IMR-90 (cell line): Measurements from ENCODE around the gene FCRL5. TPM values are rescaled to one million over a fixed set of nuclear protein-coding genes. Genes with fewer than 3 reads are reported as not detected.

Experiments
- ATAC-seq: fragments of 200-7000 bp; cut with Tn5 transposase; 2 replicates; pipeline ENCODE4 v1.9.1; 2020; ENCODE audit warnings: low read depth, mild to moderate bottlenecking, moderate library complexity
- BruUV-seq: library from RNA; stranded (reverse); fragments of 400-500 nt; replicated peaks from 2 replicates; lab custom pipeline; 2021; lab: Mats Ljungman, UMichigan
- CTCF ChIA-PET: fragments of 300-600 bp; formaldehyde crosslinking; extraction: SDS; loops from one replicate; lab custom pipeline; 2021; ENCODE audit warnings: antibody characterized with exemption; lab: Yijun Ruan, JAX
- POLR2A ChIA-PET: fragments of 300-600 bp; sonication (Branson Sonifier 250); formaldehyde crosslinking; loops from one replicate; lab custom pipeline; 2022; ENCODE audit warnings: antibody characterized with exemption; ENCODE audit not compliant: unreplicated experiment; lab: Charles Lee
- DNase-seq: peaks from one replicate; pipeline ENCODE4 v3.0.0; 2013
- H2AFZ ChIP-seq: replicated peaks from 2 replicates; pipeline ENCODE3; 2013; ENCODE audit warnings: low read length, mild to moderate bottlenecking; ENCODE audit not compliant: poor library complexity
- H2AK5ac ChIP-seq: 2 replicates; pipeline ENCODE4 v1.6.1; 2013; ENCODE audit warnings: low read depth, low read length, inconsistent platforms
- H2AK9ac ChIP-seq: replicated peaks from 2 replicates; pipeline ENCODE3; 2013; ENCODE audit warnings: mild to moderate bottlenecking, low read depth, low read length, moderate library complexity; ENCODE audit not compliant: poor library complexity
- H2BK120ac ChIP-seq: 2 replicates; pipeline ENCODE4 v1.6.1; 2013; ENCODE audit warnings: low read depth, low read length, inconsistent platforms
- H2BK15ac ChIP-seq: 3 replicates; pipeline ENCODE4 v1.6.1; 2013; ENCODE audit warnings: low read depth, low read length, inconsistent platforms
- H2BK20ac ChIP-seq: 2 replicates; pipeline ENCODE4 v1.6.1; 2013; ENCODE audit warnings: low read depth, mild to moderate bottlenecking, inconsistent platforms, low read length, moderate library complexity
- H2BK5ac ChIP-seq: 2 replicates; pipeline ENCODE4 v1.6.1; 2013; ENCODE audit warnings: mild to moderate bottlenecking, low read depth, low read length, inconsistent platforms; ENCODE audit not compliant: poor library complexity, severe bottlenecking
- H3K14ac ChIP-seq: replicated peaks from 2 replicates; pipeline ENCODE4 v1.6.1; 2013; ENCODE audit warnings: low read depth, low read length, inconsistent platforms
- H3K18ac ChIP-seq: 2 replicates; pipeline ENCODE4 v1.6.1; 2013; ENCODE audit warnings: low read depth, low read length, control low read depth
- H3K23ac ChIP-seq: 2 replicates; pipeline ENCODE4 v1.6.1; 2013; ENCODE audit warnings: low read depth, low read length, inconsistent platforms
- H3K27ac ChIP-seq: 2 replicates; pipeline ENCODE4 v1.5.1; 2013; ENCODE audit warnings: mild to moderate bottlenecking, control low read depth, low read length; ENCODE audit not compliant: insufficient read depth
- H3K27me3 ChIP-seq: 2 replicates; pipeline ENCODE4 v1.6.1; 2013; ENCODE audit warnings: low read length; ENCODE audit not compliant: control insufficient read depth, insufficient read depth
- H3K36me3 ChIP-seq: 2 replicates; pipeline ENCODE4 v1.6.1; 2013; ENCODE audit warnings: low read length, mixed read lengths; ENCODE audit not compliant: control insufficient read depth, insufficient read depth
- H3K4ac ChIP-seq: 2 replicates; pipeline ENCODE4 v1.6.1; 2013; ENCODE audit warnings: low read depth, low read length, inconsistent platforms
- H3K4me1 ChIP-seq: 2 replicates; pipeline ENCODE4 v1.6.1; 2013; ENCODE audit warnings: low read length, mixed read lengths; ENCODE audit not compliant: control insufficient read depth, insufficient read depth
- H3K4me2 ChIP-seq: 2 replicates; pipeline ENCODE4 v1.6.1; 2013; ENCODE audit warnings: low read depth, mild to moderate bottlenecking, control low read depth, low read length, moderate library complexity
- H3K4me3 ChIP-seq: 2 replicates; pipeline ENCODE4 v1.5.1; 2013; ENCODE audit warnings: low read depth, mild to moderate bottlenecking, control low read depth, low read length, moderate library complexity; ENCODE audit not compliant: insufficient read depth
- H3K56ac ChIP-seq: 2 replicates; pipeline ENCODE4 v1.6.1; 2013; ENCODE audit warnings: low read length, inconsistent platforms; ENCODE audit not compliant: insufficient read depth; ENCODE audit errors: extremely low read depth
- H3K79me1 ChIP-seq, 2 experiments: 2 replicates each; pipeline ENCODE4 v1.6.1; 2013; ENCODE audit warnings: low read length in 2 of 2, inconsistent platforms in 1 of 2, low read depth in 1 of 2
- H3K9ac ChIP-seq: 2 replicates; pipeline ENCODE4 v1.6.1; 2013; ENCODE audit warnings: low read depth, low read length, control low read depth
- H3K9me1 ChIP-seq: 2 replicates; pipeline ENCODE4 v1.6.1; 2013; ENCODE audit warnings: low read length, inconsistent platforms; ENCODE audit not compliant: insufficient read depth
- H3K9me3 ChIP-seq: 2 replicates; pipeline ENCODE4 v1.6.1; 2013; ENCODE audit warnings: low read length; ENCODE audit not compliant: control insufficient read depth, insufficient read depth
- H4K20me1 ChIP-seq: 2 replicates; pipeline ENCODE4 v1.6.1; 2013; ENCODE audit warnings: low read length, inconsistent platforms; ENCODE audit not compliant: insufficient read depth
- H4K5ac ChIP-seq: 2 replicates; pipeline ENCODE4 v1.6.1; 2013; ENCODE audit warnings: mild to moderate bottlenecking, low read depth, low read length, control low read depth
- H4K8ac ChIP-seq, 2 experiments: 2 replicates each; pipeline ENCODE4 v1.6.1; 2013; ENCODE audit warnings: low read depth in 2 of 2, low read length in 2 of 2, control low read depth in 1 of 2, inconsistent platforms in 1 of 2
- H4K91ac ChIP-seq: 2 replicates; pipeline ENCODE4 v1.6.1; 2013; ENCODE audit warnings: low read depth, low read length, inconsistent platforms; ENCODE audit not compliant: insufficient read depth
- RFX5 ChIP-seq: IDR thresholded peaks from 2 replicates; pipeline ENCODE4 v1.8.0; 2012; ENCODE audit warnings: low read depth, mild to moderate bottlenecking, low read length, moderate library complexity
- WGBS, 2 experiments: methylation state at CpG; one replicate each; pipeline versions ENCODE4 v1.1.5 to v1.1.7; 2013; ENCODE audit warnings: missing lambda C conversion rate in 2 of 2; ENCODE audit not compliant: insufficient read length in 1 of 2; ENCODE audit errors: extremely low coverage in 2 of 2; 5-methylcytosine and 5-hydroxymethylcytosine counted together
- dilution Hi-C: fragments of 300-500 bp; cut with HindIII; formaldehyde crosslinking; loops from one replicate; pipeline ENCODE4 v1.14.3; 2018; ENCODE audit warnings: low sequenced_read_pairs; ENCODE audit not compliant: unreplicated experiment
- in situ Hi-C: fragments of 300-500 bp; cut with MboI; formaldehyde crosslinking; loops from 3 replicates; pipeline ENCODE4 v1.14.3; 2019; ENCODE audit warnings: low sequenced_read_pairs, inconsistent platforms, mixed read lengths
- intact Hi-C: fragments of 100-400 bp; cut with micrococcal nuclease; formaldehyde crosslinking; loops from 2 replicates; pipeline ENCODE4 v1.10.0; 2022
- polyA plus RNA-seq, 3 experiments: library from polyadenylated mRNA; depleted of rRNA; stranded (reverse); fragments of >200 nt; gene quantifications; 2 replicates each; pipeline ENCODE4 v1.2.3, GENCODE V29; 2012; ENCODE audit warnings: low replicate concordance in 1 of 3
- total RNA-seq: library from RNA; depleted of rRNA; stranded (reverse); fragments of >200 nt; gene quantifications from 2 replicates; pipeline ENCODE4 v1.2.3, GENCODE V29; 2012

Gene FCRL5
- total and polyA plus RNA-seq, 2 of the 4 experiments (the other 2 are of a cell fraction) = not detected

GRCh38 chr1:157469752-157470675, 82.3 kb downstream of the FCRL5 start:
- no peaks in the 10 kb centered on the region for H3K79me1 ChIP-seq
- H3K9ac ChIP-seq = no peak overlapping the region
- BruUV-seq = no TSS peak
- no CpG with 5 or more reads among the region's 4 CpGs for WGBS, 2 experiments
- no peak overlapping the region for H3K23ac ChIP-seq
- DNase-seq (no peak), ATAC-seq (no peak)
- H3K36me3 ChIP-seq = no peaks in the 10 kb centered on the region
- no peak overlapping the region for H3K4ac ChIP-seq
- no peak for TF ChIP-seq RFX5
- dilution Hi-C loops = no loop called here
- no peak overlapping the region for H2BK120ac ChIP-seq
- H4K8ac ChIP-seq = no peak overlapping the region
- no peak overlapping the region for H2BK15ac ChIP-seq
- intact Hi-C loops = no loop called here
- no peak overlapping the region for H3K18ac ChIP-seq
- H3K56ac ChIP-seq = no peak overlapping the region
- H3K4me2 ChIP-seq = no peak overlapping the region
- H2AK9ac ChIP-seq = no peak overlapping the region
- H3K27me3 ChIP-seq = no peaks in the 10 kb centered on the region
- no peaks in the 10 kb centered on the region for H3K4me1 ChIP-seq
- H2AK5ac ChIP-seq = no peak overlapping the region
- H3K27ac ChIP-seq = no peak overlapping the region
- no peaks in the 10 kb centered on the region for H4K20me1 ChIP-seq
- no peak overlapping the region for H2BK20ac ChIP-seq
- H2AFZ ChIP-seq = no peak overlapping the region
- H3K9me1 ChIP-seq = no peaks in the 10 kb centered on the region
- H3K4me3 ChIP-seq = no peak overlapping the region
- ChIA-PET POLR2A (no interaction called here), CTCF (interaction anchor here (0.6 kb wide), 1 partner anchor 69 kb away, joined by 3 read pairs; no protein-coding TSS in a partner anchor)
- H3K14ac ChIP-seq = no peak overlapping the region
- no peak overlapping the region for H2BK5ac ChIP-seq
- H3K9me3 ChIP-seq = no peaks in the 10 kb centered on the region
- no peak overlapping the region for H4K91ac ChIP-seq
- in situ Hi-C loops = no loop called here
- no peak overlapping the region for H4K5ac ChIP-seq
